Measurements from ENCODE around the gene CARD10. TPM values are rescaled to one million over a fixed set of nuclear protein-coding genes. Genes with fewer than 3 reads are reported as not detected.

CARD10 gene
- total RNA-seq, 1 donor from 2014 or later, result 2.0 TPM

- no peak for DNase-seq
Measured at GRCh38 chr22:37525746-37526350, 6.6 kb upstream of the CARD10 start.

DNA sequence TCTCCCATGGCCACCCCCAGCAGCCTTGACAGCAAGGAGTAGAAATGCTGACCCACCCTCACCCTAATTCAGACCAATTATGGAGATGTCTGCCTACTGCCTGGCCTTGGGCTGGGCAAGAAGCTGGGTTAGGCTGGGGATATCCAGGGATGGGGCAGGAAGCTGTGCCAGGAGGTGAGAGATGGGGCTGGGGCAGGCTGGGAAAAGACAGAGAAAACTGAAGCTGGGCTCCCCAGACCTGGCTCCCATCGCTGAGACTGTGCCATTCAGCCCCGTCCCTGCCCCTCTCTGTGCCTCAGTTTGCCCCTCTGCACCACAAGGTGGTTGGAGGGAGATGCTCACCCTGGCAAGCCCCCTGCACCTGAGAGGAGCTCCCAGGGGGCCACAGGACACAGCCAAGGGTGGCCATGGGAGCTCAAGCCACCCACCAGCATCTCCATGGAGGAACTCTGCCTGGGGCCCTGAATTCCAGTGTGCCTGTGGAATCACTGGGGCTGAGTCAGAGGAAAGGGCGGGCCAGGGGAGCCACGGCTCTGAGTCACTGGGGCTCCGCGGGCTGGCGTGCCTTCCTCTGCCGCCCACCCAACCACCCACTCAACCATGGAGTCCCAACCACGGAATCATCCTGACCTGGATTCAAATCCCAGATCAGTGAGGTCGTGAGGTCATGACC lies 6.0 kb upstream of the CARD10 start:
- DNase-seq, result no peak

DNA sequence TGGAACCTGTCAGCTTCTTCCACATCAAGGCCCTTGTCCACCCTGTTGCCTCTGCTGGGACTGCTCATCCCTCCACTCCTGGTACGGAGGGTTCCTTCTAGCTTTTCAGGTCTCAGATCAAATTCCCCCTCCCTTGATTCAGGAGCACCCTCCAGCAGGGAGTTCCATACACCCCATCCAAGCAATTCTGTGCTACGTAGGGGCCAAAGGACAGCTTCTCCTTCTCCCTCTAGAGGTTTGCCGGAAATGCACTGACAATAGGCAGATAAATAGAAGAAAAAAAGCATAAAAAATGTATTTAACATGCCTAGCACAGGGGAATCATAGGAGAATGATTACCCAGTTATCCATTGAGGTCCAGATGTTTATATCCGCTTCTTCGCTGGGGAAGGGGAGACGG lies 3.3 kb upstream of the CARD10 start:
- DNase-seq, result no peak

DNA sequence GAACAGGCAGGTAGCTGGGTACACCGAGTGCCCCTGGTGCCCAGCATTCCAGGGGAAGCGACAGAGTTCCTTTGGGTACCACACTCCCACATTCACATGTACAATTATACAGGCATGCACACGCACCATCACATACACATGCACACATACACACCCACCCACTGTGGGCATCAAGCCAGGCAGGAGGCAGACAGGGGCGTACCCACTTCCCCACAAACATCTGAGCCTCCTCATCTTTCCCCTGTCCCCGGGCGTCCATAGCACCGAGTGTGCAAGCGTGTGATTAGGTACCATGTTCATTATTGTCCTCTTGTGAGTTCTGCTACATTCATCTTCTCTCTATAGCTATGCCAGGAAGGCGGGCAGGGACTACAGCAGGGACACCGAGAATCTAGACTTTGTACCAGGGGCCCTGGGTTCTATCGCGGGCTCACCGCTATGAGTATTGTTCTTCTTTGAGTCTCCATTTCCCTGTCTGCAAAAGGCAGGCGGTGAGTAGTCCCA lies 2.1 kb upstream of the CARD10 start:
- no peak for DNase-seq

DNA sequence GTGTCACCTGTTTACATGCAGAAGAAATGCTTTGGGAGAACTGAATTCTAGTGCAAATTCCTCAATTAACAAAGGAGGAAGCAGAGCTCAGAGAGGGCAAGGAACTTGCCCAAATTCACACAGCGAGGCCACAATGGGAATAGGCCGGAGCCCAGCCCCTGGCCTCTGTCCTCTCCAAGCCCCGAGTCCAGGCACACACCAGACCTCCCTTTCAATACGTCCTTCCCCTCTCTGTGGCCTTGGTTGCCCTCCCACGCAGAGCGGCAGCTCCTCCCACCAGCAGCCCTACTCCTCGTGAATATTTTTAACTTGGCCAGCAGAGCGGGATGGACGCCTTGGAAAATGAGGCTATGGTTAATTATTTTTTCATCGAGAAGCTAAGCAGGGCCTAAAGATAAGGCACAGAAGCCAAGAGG lies 1.6 kb upstream of the CARD10 start:
- DNase-seq, result no peak

GRCh38 chr22:37518509-37519267 lies 527 bp downstream of the CARD10 start:
- no peak for DNase-seq

GRCh38 chr22:37517826-37518450 lies 1.3 kb downstream of the CARD10 start:
- no peak for DNase-seq

GRCh38 chr22:37516456-37516855 lies 2.8 kb downstream of the CARD10 start:
- no peak for DNase-seq

DNA sequence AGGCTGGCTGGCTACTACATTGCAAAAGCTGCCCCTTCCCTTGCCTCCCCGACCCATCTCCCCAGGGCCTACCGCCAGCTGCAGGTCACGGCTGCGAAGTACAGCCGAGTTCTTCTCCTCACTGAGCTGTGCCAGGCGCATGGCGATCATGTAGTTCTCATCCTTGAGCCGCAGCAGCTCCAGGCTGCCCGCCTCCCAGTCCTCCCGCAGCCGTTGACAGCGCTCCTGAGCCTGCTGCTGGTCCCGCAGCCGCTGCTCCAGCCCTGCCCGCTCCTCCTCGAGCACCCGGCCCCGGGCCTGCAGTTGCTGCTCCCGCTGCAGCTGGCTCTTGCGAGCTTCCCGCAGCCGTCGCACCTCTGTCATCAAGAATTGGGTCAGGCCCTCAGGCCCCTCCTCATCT lies 3.3 kb downstream of the CARD10 start:
- DNase-seq, result no peak

- no peak for DNase-seq
Measured at GRCh38 chr22:37514526-37515051, 4.6 kb downstream of the CARD10 start.

DNA sequence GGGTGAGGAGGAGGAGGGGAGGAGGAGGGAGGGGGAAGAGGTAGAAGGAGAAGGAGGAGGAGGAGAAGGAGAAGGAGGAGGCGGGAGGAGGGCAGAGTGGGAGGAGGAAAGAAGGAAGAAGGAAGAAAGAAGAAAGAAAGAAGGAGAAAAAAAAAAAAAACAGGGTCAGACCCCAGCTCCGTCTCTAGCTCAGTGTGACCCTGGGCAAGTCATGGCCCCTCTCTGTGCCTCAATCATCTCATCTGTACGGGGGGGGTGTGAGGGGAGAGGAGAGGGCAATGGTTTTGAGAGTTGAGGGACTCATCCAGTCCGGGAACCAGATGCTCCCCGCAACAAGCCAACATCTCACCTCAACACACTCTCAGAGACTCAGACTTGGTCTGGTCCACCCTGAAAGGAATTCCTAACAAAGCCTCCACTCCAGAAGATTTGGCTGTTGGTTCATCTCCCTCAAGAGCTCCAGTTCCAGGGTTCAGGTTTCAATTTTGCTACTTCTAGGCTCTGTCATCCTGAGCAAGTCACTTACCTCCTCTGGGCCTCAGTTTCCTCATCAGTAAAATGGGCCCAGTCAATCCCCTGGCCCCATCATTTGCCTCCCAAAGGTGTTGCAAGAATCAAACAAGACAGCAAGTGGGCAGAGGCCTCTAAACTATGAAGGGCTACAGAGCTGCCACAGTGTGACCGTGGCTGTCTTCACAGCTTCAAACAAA lies 7.7 kb downstream of the CARD10 start:
- no peak for DNase-seq

GRCh38 chr22:37510091-37510490 lies 9.1 kb downstream of the CARD10 start:
- DNase-seq, result no peak

GRCh38 chr22:37509059-37509860 lies 10.0 kb downstream of the CARD10 start:
- DNase-seq, result no peak

- DNase-seq, result no peak
Measured at GRCh38 chr22:37508431-37508992, 10.7 kb downstream of the CARD10 start.

GRCh38 chr22:37507731-37508130 lies 11.5 kb downstream of the CARD10 start:
- DNase-seq, result no peak

- DNase-seq, result no peak
Measured at GRCh38 chr22:37505989-37506388, 13.2 kb downstream of the CARD10 start.

DNA sequence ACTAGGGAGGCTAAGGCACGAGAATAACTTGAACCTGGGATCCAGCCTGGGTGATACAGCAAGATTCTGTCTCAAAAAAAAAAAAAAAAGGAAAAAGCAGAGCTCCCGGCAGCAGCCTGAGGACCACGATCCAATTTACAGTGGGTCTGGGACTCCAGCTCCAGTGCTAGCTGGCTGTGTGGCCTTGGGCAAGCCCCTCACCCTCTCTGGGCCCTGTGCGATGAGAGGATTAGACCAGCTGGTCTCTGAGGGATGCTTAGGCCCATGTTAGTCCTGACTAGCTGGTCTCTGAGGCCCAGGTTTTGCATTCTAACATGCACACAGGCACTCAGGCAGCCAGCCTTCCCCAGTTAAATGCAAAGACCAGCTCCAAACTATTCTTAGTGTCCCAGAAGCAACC lies 13.7 kb downstream of the CARD10 start:
- no peak for DNase-seq

GRCh38 chr22:37504964-37505363 lies 14.3 kb downstream of the CARD10 start:
- DNase-seq, result no peak

DNA sequence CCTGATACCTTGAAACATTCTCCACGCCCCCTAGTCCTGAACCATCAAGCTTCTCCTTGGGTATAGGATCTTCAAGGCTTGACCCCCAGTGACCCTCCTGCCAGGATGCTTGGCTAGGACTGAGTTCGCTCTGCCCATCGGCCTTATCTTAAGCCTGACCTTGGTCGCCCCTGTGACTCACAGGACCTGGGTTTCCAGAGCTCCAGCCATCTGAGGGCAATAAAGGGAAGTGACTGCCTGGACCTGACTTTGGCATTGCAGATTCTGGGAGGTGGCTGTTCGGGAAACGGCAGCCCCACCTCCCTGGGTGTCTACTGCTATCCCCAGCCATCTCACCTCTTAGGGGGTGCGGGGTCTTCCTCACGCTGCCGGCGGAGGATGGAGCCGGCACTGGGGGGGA lies 15.4 kb downstream of the CARD10 start:
- DNase-seq, result no peak

DNA sequence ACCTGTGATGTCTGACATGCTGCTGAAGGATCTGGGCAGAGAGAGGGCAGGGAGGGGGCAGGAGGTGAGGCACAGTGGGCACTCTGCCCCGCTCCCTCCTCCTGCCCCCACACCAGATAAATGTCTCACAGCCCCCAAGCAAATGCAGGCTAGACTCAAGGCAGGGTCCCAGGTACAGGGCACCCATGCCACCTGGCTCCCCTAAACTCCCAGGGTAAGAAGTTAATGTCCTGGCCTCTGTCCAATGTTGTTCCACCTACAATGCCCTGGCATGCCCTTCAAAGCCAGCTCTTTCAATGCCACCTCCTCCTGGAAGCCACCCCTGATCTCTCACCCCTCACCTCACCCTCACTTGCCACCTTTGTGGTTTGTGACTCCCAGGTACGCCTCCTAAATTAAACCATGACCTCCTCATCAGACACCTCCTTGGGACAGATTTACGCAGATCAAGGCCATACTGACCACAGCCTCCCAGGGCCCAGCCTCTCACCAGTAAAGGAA lies 16.0 kb downstream of the CARD10 start:
- DNase-seq, result no peak

Measured in occipital lobe (tissue), 2 donors.